ENCODE data around the gene KTN1.

Gene KTN1

GRCh38 chr14:55574988-55575387 lies 5.0 kb upstream of the KTN1 start:
- Histone ChIP-seq H3K4me1 (ENCODE audit: control insufficient read depth, insufficient read depth, low read length) (no peaks in the 10 kb centered on the region), H3K27me3 (ENCODE audit: control insufficient read depth in 1 of 2, insufficient read depth in 2 of 2, low read length in 2 of 2) (no peaks in the 10 kb centered on the region), H3K36me3 (ENCODE audit: control insufficient read depth in 2 of 2, insufficient read depth in 2 of 2, low read length in 2 of 2) (no peaks in the 10 kb centered on the region), H3K9me3 (ENCODE audit: control insufficient read depth in 2 of 2, low read length in 2 of 2) (no peaks in the 10 kb centered on the region), H3K9ac (ENCODE audit: low read length in 2 of 2) (no peak overlapping the region), H3K4me3 (ENCODE audit: low read length in 2 of 2) (no peak overlapping the region), H3K27ac (ENCODE audit: low read length) (no peak overlapping the region)

- H3K9me3 ChIP-seq (ENCODE audit: control insufficient read depth in 2 of 2, low read length in 2 of 2): no peaks in the 10 kb centered on the region
- no peaks in the 10 kb centered on the region for H3K36me3 ChIP-seq (ENCODE audit: control insufficient read depth in 2 of 2, insufficient read depth in 2 of 2, low read length in 2 of 2)
- no peaks in the 10 kb centered on the region for H3K27me3 ChIP-seq (ENCODE audit: control insufficient read depth in 1 of 2, insufficient read depth in 2 of 2, low read length in 2 of 2)
- peaks cover 8% of the 10 kb centered on the region for H3K4me1 ChIP-seq (ENCODE audit: control insufficient read depth, insufficient read depth, low read length)
- no peak overlapping the region for H3K9ac ChIP-seq (ENCODE audit: low read length in 2 of 2)
- H3K4me3 ChIP-seq (ENCODE audit: low read length in 2 of 2): no peak overlapping the region
- no peak overlapping the region for H3K27ac ChIP-seq (ENCODE audit: low read length)
These were observed 2.8 kb upstream of the KTN1 start for GRCh38 chr14:55577229-55577628.

GRCh38 chr14:55578511-55578910 lies 1.5 kb upstream of the KTN1 start:
- Histone ChIP-seq H3K9ac (ENCODE audit: low read length in 2 of 2) (peak overlapping the region; percentile 60 to 83), H3K4me3 (ENCODE audit: low read length in 2 of 2) (peak overlapping the region; percentile 78 to 93), H3K27ac (ENCODE audit: low read length) (peak overlapping the region; percentile 58)

GRCh38 chr14:55580470-55581341 lies 699 bp downstream of the KTN1 start:
- H3K4me3 ChIP-seq (ENCODE audit: low read length in 2 of 2): peak overlapping the region; percentile 93 to 97
- H3K27ac ChIP-seq (ENCODE audit: low read length): peak overlapping the region; percentile 76
- peak overlapping the region; percentile 89 for H3K9ac ChIP-seq (ENCODE audit: low read length in 2 of 2)
- H3K36me3 ChIP-seq (ENCODE audit: control insufficient read depth in 2 of 2, insufficient read depth in 2 of 2, low read length in 2 of 2): no peaks in the 10 kb centered on the region
- no peaks in the 10 kb centered on the region for H3K27me3 ChIP-seq (ENCODE audit: control insufficient read depth in 1 of 2, insufficient read depth in 2 of 2, low read length in 2 of 2)
- H3K4me1 ChIP-seq (ENCODE audit: control insufficient read depth, insufficient read depth, low read length): peaks cover 8% of the 10 kb centered on the region
- no peaks in the 10 kb centered on the region for H3K9me3 ChIP-seq (ENCODE audit: control insufficient read depth in 2 of 2, low read length in 2 of 2)

More at GRCh38 chr14:55578511-55578910, 1.5 kb upstream of the KTN1 start:
- Histone ChIP-seq H3K27me3 (ENCODE audit: control insufficient read depth in 1 of 2, insufficient read depth in 2 of 2, low read length in 2 of 2) (no peaks in the 10 kb centered on the region), H3K9me3 (ENCODE audit: control insufficient read depth in 2 of 2, low read length in 2 of 2) (no peaks in the 10 kb centered on the region), H3K4me1 (ENCODE audit: control insufficient read depth, insufficient read depth, low read length) (peaks cover 8% of the 10 kb centered on the region), H3K36me3 (ENCODE audit: control insufficient read depth in 2 of 2, insufficient read depth in 2 of 2, low read length in 2 of 2) (no peaks in the 10 kb centered on the region)

GRCh38 chr14:55581342-55581771 lies 1.4 kb downstream of the KTN1 start:
- H3K9ac ChIP-seq (ENCODE audit: low read length in 2 of 2): peak overlapping the region; percentile 89
- peak overlapping the region; percentile 93 to 97 for H3K4me3 ChIP-seq (ENCODE audit: low read length in 2 of 2)
- no peaks in the 10 kb centered on the region for H3K36me3 ChIP-seq (ENCODE audit: control insufficient read depth in 2 of 2, insufficient read depth in 2 of 2, low read length in 2 of 2)
- no peaks in the 10 kb centered on the region for H3K27me3 ChIP-seq (ENCODE audit: control insufficient read depth in 1 of 2, insufficient read depth in 2 of 2, low read length in 2 of 2)
- H3K27ac ChIP-seq (ENCODE audit: low read length): peak overlapping the region; percentile 76
- H3K9me3 ChIP-seq (ENCODE audit: control insufficient read depth in 2 of 2, low read length in 2 of 2): no peaks in the 10 kb centered on the region
- peaks cover 8% of the 10 kb centered on the region for H3K4me1 ChIP-seq (ENCODE audit: control insufficient read depth, insufficient read depth, low read length)

GRCh38 chr14:55582746-55583145 lies 2.7 kb downstream of the KTN1 start:
- no peak overlapping the region for H3K4me3 ChIP-seq (ENCODE audit: low read length in 2 of 2)
- peaks cover 8% of the 10 kb centered on the region for H3K4me1 ChIP-seq (ENCODE audit: control insufficient read depth, insufficient read depth, low read length)
- no peak overlapping the region for H3K27ac ChIP-seq (ENCODE audit: low read length)
- no peaks in the 10 kb centered on the region for H3K9me3 ChIP-seq (ENCODE audit: control insufficient read depth in 2 of 2, low read length in 2 of 2)
- no peaks in the 10 kb centered on the region for H3K27me3 ChIP-seq (ENCODE audit: control insufficient read depth in 1 of 2, insufficient read depth in 2 of 2, low read length in 2 of 2)
- H3K9ac ChIP-seq (ENCODE audit: low read length in 2 of 2): no peak overlapping the region
- no peaks in the 10 kb centered on the region for H3K36me3 ChIP-seq (ENCODE audit: control insufficient read depth in 2 of 2, insufficient read depth in 2 of 2, low read length in 2 of 2)

GRCh38 chr14:55583942-55584468 lies 4.0 kb downstream of the KTN1 start:
- Histone ChIP-seq H3K27ac (ENCODE audit: low read length) (no peak overlapping the region), H3K9ac (ENCODE audit: low read length in 2 of 2) (no peak overlapping the region), H3K4me1 (ENCODE audit: control insufficient read depth, insufficient read depth, low read length) (peaks cover 11% of the 10 kb centered on the region), H3K36me3 (ENCODE audit: control insufficient read depth in 2 of 2, insufficient read depth in 2 of 2, low read length in 2 of 2) (no peaks in the 10 kb centered on the region), H3K9me3 (ENCODE audit: control insufficient read depth in 2 of 2, low read length in 2 of 2) (no peaks in the 10 kb centered on the region), H3K4me3 (ENCODE audit: low read length in 2 of 2) (no peak overlapping the region), H3K27me3 (ENCODE audit: control insufficient read depth in 1 of 2, insufficient read depth in 2 of 2, low read length in 2 of 2) (no peaks in the 10 kb centered on the region)

GRCh38 chr14:55585854-55586253 lies 5.8 kb downstream of the KTN1 start:
- no peak overlapping the region for H3K9ac ChIP-seq (ENCODE audit: low read length in 2 of 2)
- no peak overlapping the region for H3K27ac ChIP-seq (ENCODE audit: low read length)
- no peak overlapping the region for H3K4me3 ChIP-seq (ENCODE audit: low read length in 2 of 2)
- peaks cover 10% of the 10 kb centered on the region for H3K4me1 ChIP-seq (ENCODE audit: control insufficient read depth, insufficient read depth, low read length)
- no peaks in the 10 kb centered on the region for H3K27me3 ChIP-seq (ENCODE audit: control insufficient read depth in 1 of 2, insufficient read depth in 2 of 2, low read length in 2 of 2)
- H3K9me3 ChIP-seq (ENCODE audit: control insufficient read depth in 2 of 2, low read length in 2 of 2): no peaks in the 10 kb centered on the region
- H3K36me3 ChIP-seq (ENCODE audit: control insufficient read depth in 2 of 2, insufficient read depth in 2 of 2, low read length in 2 of 2): no peaks in the 10 kb centered on the region

GRCh38 chr14:55586411-55586810 lies 6.4 kb downstream of the KTN1 start:
- Histone ChIP-seq H3K36me3 (ENCODE audit: control insufficient read depth in 2 of 2, insufficient read depth in 2 of 2, low read length in 2 of 2) (no peaks in the 10 kb centered on the region), H3K4me1 (ENCODE audit: control insufficient read depth, insufficient read depth, low read length) (peaks cover 6% of the 10 kb centered on the region), H3K9me3 (ENCODE audit: control insufficient read depth in 2 of 2, low read length in 2 of 2) (no peaks in the 10 kb centered on the region), H3K4me3 (ENCODE audit: low read length in 2 of 2) (no peak overlapping the region), H3K27me3 (ENCODE audit: control insufficient read depth in 1 of 2, insufficient read depth in 2 of 2, low read length in 2 of 2) (no peaks in the 10 kb centered on the region), H3K9ac (ENCODE audit: low read length in 2 of 2) (no peak overlapping the region), H3K27ac (ENCODE audit: low read length) (no peak overlapping the region)

GRCh38 chr14:55587847-55588246 lies 7.8 kb downstream of the KTN1 start:
- H3K9ac ChIP-seq (ENCODE audit: low read length in 2 of 2): no peak overlapping the region
- no peaks in the 10 kb centered on the region for H3K9me3 ChIP-seq (ENCODE audit: control insufficient read depth in 2 of 2, low read length in 2 of 2)
- no peaks in the 10 kb centered on the region for H3K36me3 ChIP-seq (ENCODE audit: control insufficient read depth in 2 of 2, insufficient read depth in 2 of 2, low read length in 2 of 2)
- H3K4me3 ChIP-seq (ENCODE audit: low read length in 2 of 2): no peak overlapping the region
- H3K4me1 ChIP-seq (ENCODE audit: control insufficient read depth, insufficient read depth, low read length): peaks cover 3% of the 10 kb centered on the region
- no peaks in the 10 kb centered on the region for H3K27me3 ChIP-seq (ENCODE audit: control insufficient read depth in 1 of 2, insufficient read depth in 2 of 2, low read length in 2 of 2)
- H3K27ac ChIP-seq (ENCODE audit: low read length): no peak overlapping the region

GRCh38 chr14:55588259-55588699 lies 8.3 kb downstream of the KTN1 start:
- no peaks in the 10 kb centered on the region for H3K27me3 ChIP-seq (ENCODE audit: control insufficient read depth in 1 of 2, insufficient read depth in 2 of 2, low read length in 2 of 2)

More at GRCh38 chr14:55588259-55588699, 8.3 kb downstream of the KTN1 start:
- no peaks in the 10 kb centered on the region for H3K9me3 ChIP-seq (ENCODE audit: control insufficient read depth in 2 of 2, low read length in 2 of 2)
- no peak overlapping the region for H3K9ac ChIP-seq (ENCODE audit: low read length in 2 of 2)
- no peak overlapping the region for H3K4me3 ChIP-seq (ENCODE audit: low read length in 2 of 2)
- H3K36me3 ChIP-seq (ENCODE audit: control insufficient read depth in 2 of 2, insufficient read depth in 2 of 2, low read length in 2 of 2): no peaks in the 10 kb centered on the region
- H3K4me1 ChIP-seq (ENCODE audit: control insufficient read depth, insufficient read depth, low read length): peaks cover 3% of the 10 kb centered on the region
- H3K27ac ChIP-seq (ENCODE audit: low read length): no peak overlapping the region
